IPS DF 19.7 (cell line): ENCODE measurements around the gene ENTPD7.

Experiments used
- DNase-seq: peaks from one replicate; pipeline ENCODE4 v3.0.0-alpha.2; 2013; ENCODE audit warnings: low read depth, low spot score

The ENTPD7 gene

GRCh38 chr10:99648717-99649116 is 10.6 kb upstream of the ENTPD7 start:
- DNase-seq: no peak

GRCh38 chr10:99652800-99653390 is 6.4 kb upstream of the ENTPD7 start:
- DNase-seq: no peak

- DNase-seq: no peak
These were observed 4.7 kb upstream of the ENTPD7 start for GRCh38 chr10:99654390-99655175.

GRCh38 chr10:99656199-99657064 is 2.9 kb upstream of the ENTPD7 start:
- DNase-seq: no peak

- no peak for DNase-seq
These were observed 683 bp upstream of the ENTPD7 start for GRCh38 chr10:99658622-99659030.

GRCh38 chr10:99659868-99660366 is 608 bp downstream of the ENTPD7 start:
- DNase-seq: no peak

GRCh38 chr10:99660662-99661376 is 1.5 kb downstream of the ENTPD7 start:
- no peak for DNase-seq

- DNase-seq: no peak
These were observed 2.1 kb downstream of the ENTPD7 start for GRCh38 chr10:99661377-99661763.

- DNase-seq: no peak
These were observed 6.0 kb downstream of the ENTPD7 start for GRCh38 chr10:99665304-99665703.

- no peak for DNase-seq
These were observed 7.9 kb downstream of the ENTPD7 start for GRCh38 chr10:99667108-99667751.

- no peak for DNase-seq
These were observed 12.1 kb downstream of the ENTPD7 start for GRCh38 chr10:99671386-99671785.

GRCh38 chr10:99672884-99673283 is 13.6 kb downstream of the ENTPD7 start:
- DNase-seq: no peak

- no peak for DNase-seq
These were observed 14.2 kb downstream of the ENTPD7 start for GRCh38 chr10:99673492-99673891.

GRCh38 chr10:99674762-99675161 is 15.5 kb downstream of the ENTPD7 start:
- DNase-seq: no peak

GRCh38 chr10:99676426-99676825 is 17.1 kb downstream of the ENTPD7 start:
- DNase-seq: no peak

GRCh38 chr10:99676895-99677294 is 17.6 kb downstream of the ENTPD7 start:
- DNase-seq: no peak

GRCh38 chr10:99678921-99679320 is 19.6 kb downstream of the ENTPD7 start:
- no peak for DNase-seq

- no peak for DNase-seq
These were observed 22.2 kb downstream of the ENTPD7 start for GRCh38 chr10:99681553-99681952.

- no peak for DNase-seq
These were observed 22.7 kb downstream of the ENTPD7 start for GRCh38 chr10:99682032-99682431.

GRCh38 chr10:99682752-99683151 is 23.4 kb downstream of the ENTPD7 start:
- no peak for DNase-seq

GRCh38 chr10:99685597-99685967 is 26.3 kb downstream of the ENTPD7 start:
- DNase-seq: no peak
